T-helper 22 cell (primary cell): ENCODE results near the gene FXYD1.
A peak's percentile ranks its signal among the peaks of the same experiment; 100 is the strongest.

ENCODE experiments used
- DNase-seq: peaks from one replicate; pipeline ENCODE4 v3.0.0-alpha.2; 2020; ENCODE audit warnings: low read depth

The FXYD1 gene

GRCh38 chr19:35107545-35107944 is 31.1 kb upstream of the FXYD1 start:
- no peak for DNase-seq

GRCh38 chr19:35108730-35109129 is 29.9 kb upstream of the FXYD1 start:
- DNase-seq: no peak

DNA sequence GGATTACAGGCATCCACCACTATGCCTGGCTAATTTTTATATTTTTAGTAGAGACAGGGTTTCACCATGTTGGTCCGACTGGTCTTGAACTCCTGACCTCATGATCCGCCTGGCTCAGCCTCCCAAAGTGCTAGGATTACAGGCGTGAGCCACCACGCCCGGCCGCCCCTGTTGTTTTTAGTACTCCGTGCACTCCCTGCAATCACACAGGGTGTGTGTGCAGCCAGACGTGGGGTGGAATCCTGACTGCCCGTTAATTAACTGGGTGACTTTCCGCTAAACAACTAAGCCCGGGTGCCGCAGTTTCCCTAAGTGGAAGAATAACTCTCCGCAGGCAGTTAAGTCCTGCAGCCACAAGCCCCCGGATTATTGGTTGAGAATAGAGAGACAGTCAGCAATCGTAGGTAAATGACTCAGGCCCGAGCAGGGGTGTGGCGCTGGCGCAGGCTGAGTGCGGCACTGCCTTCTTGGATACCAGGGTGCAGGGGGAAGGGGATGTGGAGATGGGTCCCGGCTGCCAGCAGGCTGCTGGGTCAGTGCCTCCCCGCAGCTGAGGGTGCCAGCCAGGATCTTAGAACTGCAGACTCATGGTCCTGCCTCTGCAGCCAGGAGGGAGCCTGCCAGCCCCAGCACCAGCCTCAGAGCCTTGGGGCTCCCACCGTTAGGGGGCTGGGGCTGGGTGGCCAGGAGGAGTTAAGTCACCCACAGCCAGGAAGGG is 29.1 kb upstream of the FXYD1 start:
- no peak for DNase-seq

GRCh38 chr19:35110974-35111373 is 27.6 kb upstream of the FXYD1 start:
- DNase-seq: no peak

- no peak for DNase-seq
Observed at GRCh38 chr19:35112995-35113688, 25.5 kb upstream of the FXYD1 start.

DNA sequence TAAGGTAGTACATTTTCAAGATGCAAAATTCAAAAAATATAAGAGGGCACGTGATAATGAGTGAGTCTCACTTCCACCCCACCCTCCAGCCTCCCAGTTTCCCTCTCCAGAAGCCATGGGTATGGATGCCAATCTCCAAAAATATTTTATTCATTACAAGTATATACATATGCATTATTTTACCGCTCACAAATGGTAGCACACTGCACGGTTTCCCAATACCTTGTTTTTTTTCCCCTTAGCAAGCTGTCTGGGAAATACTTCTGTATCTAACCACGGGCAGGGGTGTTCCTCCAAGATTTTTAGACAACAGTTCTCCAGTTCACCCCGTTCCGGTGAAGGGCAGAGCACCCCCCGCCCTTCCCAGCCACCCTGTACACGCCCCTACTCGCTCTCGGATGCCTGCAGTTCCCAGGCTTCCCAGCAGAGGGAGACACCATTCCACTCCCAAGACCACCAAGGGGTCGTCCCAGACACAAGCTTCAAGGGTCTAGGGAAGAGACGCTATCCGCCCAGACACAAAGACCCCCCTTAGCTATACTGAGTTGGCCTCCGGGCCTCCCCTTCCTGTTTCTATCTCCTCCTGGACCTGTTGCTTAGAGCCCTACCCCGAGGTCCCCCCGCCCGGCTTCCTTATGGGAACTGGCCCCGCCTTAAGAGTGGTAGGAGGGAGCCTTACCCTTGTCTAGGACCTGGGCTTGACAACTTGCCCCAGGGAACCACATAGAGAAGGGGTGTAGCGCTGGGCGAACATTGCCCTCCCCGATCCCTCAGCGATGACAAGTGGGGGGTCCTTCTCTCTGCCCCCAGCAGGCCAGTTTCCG is 24.1 kb upstream of the FXYD1 start:
- DNase-seq: no peak

- DNase-seq: no peak
Observed at GRCh38 chr19:35115177-35115951, 23.3 kb upstream of the FXYD1 start, which contains the start of gene FXYD3. Gene FXYD3 (plus strand): TSS chr19:35115823. CDS start chr19:35119377, 3,554 bp downstream.

DNA sequence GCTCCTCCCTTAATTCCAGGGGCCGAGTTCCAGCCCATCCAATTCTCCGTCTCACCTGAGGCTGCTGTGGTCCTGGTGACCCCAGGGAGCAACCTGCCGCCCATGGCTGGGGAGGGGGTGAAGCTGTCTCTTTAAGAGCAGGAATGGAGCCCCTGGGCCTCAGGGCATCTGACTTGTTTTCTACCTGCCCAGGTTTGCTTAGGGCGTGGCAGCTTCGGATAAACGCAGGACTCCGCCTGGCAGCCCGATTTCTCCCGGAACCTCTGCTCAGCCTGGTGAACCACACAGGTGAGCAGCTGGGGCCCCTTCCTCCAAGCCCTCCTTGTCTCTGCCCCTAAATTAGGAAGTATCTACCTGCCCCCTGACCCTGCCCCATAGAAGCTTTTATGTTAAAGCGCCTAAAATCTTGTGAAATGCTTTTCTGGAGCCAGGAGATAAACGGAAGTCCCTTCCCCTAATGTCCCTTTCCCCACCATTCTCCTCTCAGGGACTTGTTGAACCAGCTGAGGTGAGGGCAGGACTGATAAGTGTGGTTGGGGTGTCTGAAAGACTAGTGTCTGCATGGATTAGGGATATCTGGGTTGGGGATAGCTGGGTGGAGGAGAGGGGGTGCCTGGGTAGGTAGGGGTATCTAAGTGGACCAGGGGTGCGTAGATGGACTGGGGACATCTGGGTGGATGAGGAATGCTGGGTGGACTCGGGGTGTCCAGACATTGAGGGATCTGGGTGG is 22.4 kb upstream of the FXYD1 start:
- no peak for DNase-seq

DNA sequence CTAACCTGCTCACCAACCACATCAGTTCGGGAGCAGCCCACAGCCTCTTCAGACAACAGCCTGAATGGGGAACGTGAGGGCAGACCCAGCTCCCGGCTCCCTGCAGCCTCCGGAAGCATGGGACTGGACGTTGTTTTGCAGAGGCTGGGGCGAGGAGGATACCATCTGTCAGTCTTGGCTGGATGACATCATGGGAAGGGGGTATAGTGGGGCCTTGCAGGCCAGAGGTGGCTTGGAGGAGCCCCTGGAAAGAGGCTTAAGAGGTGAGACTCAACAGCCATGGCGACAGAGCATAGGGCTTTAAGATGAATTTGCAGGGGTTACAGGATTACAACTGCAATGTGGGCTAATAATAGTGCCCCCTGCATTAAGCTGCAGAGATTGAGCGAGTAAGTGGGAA is 21.5 kb upstream of the FXYD1 start:
- DNase-seq: no peak

DNA sequence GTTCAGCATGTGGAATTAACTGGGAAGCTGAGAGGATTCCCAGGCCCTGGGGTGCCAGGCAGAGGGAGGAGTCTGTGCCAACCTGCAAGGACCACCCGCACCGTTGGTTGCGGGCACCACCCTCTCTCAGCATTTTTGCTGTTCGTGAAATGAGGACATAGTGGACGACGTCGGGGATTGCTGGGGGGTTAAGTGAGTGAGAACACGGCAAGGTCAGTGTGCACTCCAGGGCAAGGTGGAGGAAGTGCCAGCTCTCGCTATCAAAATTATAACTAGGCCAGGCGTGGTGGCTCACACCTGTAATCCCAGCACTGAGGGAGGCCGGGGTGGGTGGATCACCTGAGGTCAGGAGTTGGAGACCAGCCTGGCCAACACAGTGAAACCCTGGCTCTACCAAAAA is 20.8 kb upstream of the FXYD1 start:
- DNase-seq: no peak

DNA sequence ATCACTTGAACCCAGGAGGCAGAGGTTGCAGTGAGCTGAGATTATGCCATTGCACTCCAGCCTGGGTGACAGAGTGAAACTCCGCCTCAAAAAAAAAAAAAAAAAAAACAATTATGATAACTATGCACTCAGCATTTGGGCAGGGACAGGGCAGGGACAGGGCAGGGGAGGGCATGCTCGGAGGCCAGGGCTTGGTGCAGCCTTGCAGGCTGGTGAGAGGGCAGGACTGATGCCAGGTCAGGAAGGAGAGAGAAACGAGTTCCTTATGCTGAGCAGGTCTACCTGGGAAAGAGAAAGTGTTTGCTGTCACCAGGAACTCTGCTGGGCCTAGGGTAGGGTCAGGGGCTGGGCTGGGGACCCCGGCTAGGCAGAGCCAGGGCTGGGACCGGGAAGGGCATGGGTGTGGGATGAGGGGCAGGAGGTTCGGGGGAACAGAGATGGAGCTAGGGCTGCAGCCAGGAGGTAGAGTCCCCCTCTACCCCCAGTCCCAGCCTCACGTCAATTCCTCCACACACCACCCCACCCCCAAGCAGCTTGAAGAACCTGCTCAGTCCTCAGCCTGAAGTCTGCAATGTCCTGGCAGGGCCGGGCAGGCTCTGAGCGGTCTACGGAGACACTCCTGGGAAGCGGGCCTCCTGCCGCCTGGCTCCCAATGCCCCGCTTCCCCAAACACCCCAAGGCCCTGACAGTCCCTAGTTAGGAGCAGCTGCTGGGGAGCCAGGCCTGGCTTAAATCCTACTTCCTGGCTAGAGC is 20.2 kb upstream of the FXYD1 start:
- no peak for DNase-seq

- no peak for DNase-seq
Observed at GRCh38 chr19:35119091-35119490, 19.5 kb upstream of the FXYD1 start.

DNA sequence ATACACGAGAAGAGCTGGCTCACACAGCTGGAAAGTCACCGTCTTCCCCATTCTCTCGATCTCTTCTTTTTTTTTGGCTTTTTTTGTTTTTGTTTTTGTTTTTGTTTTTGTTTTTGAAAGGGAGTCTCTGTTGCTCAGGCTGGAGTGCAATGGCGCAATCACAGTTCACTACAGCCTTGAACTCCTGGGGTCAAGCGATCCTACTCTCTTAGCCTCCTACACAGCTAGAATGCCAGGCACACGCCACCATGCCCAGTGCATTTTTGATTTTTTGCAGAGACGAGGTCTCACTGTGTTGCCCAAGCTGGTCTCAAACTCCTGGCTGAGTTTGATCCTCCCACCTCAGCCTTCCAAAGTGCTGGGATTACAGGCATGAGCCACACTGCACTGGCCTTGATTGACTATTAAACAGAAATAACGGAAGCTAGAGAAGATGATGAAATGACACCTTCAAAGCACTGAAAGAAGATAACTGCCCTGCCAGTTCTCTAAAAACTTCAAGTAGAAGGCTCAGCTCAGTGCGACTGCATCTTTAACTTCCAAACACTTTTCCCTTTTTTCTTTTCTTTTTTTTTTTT is 19.0 kb upstream of the FXYD1 start:
- DNase-seq: no peak

GRCh38 chr19:35120492-35120891 is 18.1 kb upstream of the FXYD1 start:
- DNase-seq: no peak

DNA sequence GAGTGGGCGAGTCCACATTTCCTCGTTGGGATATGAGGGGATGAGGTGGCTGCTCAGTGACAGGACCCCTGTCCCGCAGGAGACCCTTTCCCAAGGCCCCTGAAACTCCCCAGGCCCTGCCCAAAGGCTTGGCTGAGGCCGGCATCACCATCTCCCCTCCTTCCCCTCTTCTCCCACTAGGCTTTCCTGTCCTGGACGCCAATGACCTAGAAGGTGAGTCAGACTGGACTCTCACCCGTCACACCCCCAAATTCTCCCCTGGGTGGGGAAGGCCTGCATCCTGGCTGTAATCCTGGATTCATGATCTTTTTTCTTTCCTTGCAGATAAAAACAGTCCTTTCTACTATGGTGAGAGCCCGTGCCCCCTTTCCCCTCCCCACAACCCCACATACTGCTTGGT is 17.7 kb upstream of the FXYD1 start:
- no peak for DNase-seq

DNA sequence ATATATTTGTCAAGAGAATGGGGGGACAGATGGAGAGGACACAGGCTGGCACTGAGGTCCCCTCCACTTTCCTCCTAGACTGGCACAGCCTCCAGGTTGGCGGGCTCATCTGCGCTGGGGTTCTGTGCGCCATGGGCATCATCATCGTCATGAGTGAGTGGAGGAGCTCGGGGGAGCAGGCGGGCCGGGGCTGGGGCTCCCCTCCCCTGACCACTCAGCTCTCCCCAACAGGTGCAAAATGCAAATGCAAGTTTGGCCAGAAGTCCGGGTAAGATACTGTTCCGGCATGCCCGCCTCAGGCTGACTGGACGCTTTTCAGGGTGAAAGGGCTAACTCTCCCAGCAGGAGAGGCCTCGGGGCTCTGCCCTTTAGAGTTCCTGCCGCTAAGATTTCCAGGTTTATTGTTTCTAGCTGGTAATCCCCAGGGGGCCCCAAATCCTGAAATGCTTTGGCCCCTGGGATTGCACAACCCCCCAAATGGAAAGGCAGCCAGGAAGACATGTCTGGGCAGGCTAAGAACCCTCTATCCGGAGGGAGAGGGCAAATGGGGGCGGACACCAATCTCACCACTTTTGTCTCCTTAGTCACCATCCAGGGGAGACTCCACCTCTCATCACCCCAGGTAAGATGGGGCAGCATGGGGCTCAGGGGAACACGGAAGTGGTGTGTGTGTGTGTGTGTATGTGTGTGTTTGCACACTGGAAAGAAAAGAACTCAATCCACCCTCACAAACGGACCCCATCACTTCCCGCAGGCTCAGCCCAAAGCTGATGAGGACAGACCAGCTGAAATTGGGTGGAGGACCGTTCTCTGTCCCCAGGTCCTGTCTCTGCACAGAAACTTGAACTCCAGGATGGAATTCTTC is 15.7 kb upstream of the FXYD1 start:
- DNase-seq: no peak

DNA sequence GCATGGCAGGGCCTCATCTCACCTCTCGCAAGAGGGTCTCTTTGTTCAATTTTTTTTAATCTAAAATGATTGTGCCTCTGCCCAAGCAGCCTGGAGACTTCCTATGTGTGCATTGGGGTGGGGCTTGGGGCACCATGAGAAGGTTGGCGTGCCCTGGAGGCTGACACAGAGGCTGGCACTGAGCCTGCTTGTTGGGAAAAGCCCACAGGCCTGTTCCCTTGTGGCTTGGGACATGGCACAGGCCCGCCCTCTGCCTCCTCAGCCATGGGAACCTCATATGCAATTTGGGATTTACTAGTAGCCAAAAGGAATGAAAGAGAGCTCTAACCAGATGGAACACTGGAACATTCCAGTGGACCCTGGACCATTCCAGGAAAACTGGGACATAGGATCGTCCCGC is 15.1 kb upstream of the FXYD1 start:
- DNase-seq: no peak

- peak; percentile 70 for DNase-seq
Observed at GRCh38 chr19:35124098-35125060, 14.2 kb upstream of the FXYD1 start.
